ENCODE data around the gene TBC1D24. TPM values are rescaled to one million over a fixed set of nuclear protein-coding genes. Genes with fewer than 3 reads are reported as not detected.

Gene TBC1D24
- total RNA-seq, 1 donor from 2014 or later: 25.0 TPM

DNA sequence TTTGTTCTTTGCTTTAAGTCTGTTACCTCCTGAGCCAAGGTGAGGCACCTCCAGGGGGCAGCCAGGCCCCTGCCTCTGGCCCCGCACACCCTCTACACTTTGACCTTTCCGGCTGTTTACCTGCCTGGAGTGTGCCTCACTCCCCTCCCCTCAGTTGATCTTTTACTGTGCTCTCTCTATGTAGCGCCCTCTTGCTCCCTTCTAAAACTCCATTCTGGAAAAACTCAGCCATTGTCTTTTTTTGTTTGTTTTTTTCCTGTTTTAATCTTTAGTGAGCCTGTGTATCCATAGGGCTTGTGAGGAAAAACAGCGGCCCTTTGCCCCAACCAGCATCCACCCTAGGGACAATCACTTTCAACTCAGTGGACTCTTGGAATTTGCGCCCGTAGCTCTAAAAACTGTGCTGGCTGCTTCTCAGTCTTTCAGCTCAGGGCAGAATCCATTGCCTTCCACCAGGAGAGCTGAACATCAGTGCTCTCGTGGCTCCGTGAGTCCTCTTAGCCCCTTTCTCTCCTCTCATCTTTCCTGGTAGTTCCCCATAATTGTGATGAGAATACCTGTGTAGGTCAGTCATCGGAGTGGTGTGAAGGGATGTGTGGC is 49.5 kb downstream of the TBC1D24 start:
- Mint-ChIP-seq H3K27ac (no peak overlapping the region), H3K36me3 (peaks cover 8% of the 10 kb centered on the region), H3K27me3 (ENCODE audit: low read depth) (no peaks in the 10 kb centered on the region), H3K4me1 (peaks cover 10% of the 10 kb centered on the region), H3K9me3 (no peaks in the 10 kb centered on the region), H3K4me3 (no peak overlapping the region)
- no peak for TF ChIP-seq CTCF (IDR thresholded peaks at IDR 0.05; ENCODE audit: unreplicated experiment)
- no peak for DNase-seq (ENCODE audit: low spot score in 2 of 2, unreplicated experiment in 2 of 2)

- Mint-ChIP-seq H3K4me3 (no peak overlapping the region), H3K9me3 (no peaks in the 10 kb centered on the region)
- no peak for TF ChIP-seq CTCF (IDR thresholded peaks at IDR 0.05; ENCODE audit: unreplicated experiment)
Observed at GRCh38 chr16:2526135-2526534, 51.2 kb downstream of the TBC1D24 start.

GRCh38 chr16:2527071-2527783 is 52.3 kb downstream of the TBC1D24 start:
- TF ChIP-seq CTCF (IDR thresholded peaks at IDR 0.05; ENCODE audit: unreplicated experiment): no peak
- Mint-ChIP-seq H3K4me3 (no peak overlapping the region), H3K36me3 (peaks cover 13% of the 10 kb centered on the region), H3K27ac (no peak overlapping the region), H3K27me3 (ENCODE audit: low read depth) (no peaks in the 10 kb centered on the region), H3K9me3 (no peaks in the 10 kb centered on the region), H3K4me1 (peaks cover 6% of the 10 kb centered on the region)
- DNase-seq (ENCODE audit: low spot score in 2 of 2, unreplicated experiment in 2 of 2): no peak

More at GRCh38 chr16:2526135-2526534, 51.2 kb downstream of the TBC1D24 start:
- H3K36me3 Mint-ChIP-seq: peaks cover 13% of the 10 kb centered on the region
- H3K27ac Mint-ChIP-seq: no peak overlapping the region
- no peaks in the 10 kb centered on the region for H3K27me3 Mint-ChIP-seq (ENCODE audit: low read depth)
- DNase-seq (ENCODE audit: low spot score in 2 of 2, unreplicated experiment in 2 of 2): no peak
- peaks cover 4% of the 10 kb centered on the region for H3K4me1 Mint-ChIP-seq

- no peaks in the 10 kb centered on the region for H3K27me3 Mint-ChIP-seq (ENCODE audit: low read depth)
- no peaks in the 10 kb centered on the region for H3K9me3 Mint-ChIP-seq
- no peak for TF ChIP-seq CTCF (IDR thresholded peaks at IDR 0.05; ENCODE audit: unreplicated experiment)
- peaks cover 10% of the 10 kb centered on the region for H3K4me1 Mint-ChIP-seq
- peaks cover 13% of the 10 kb centered on the region for H3K36me3 Mint-ChIP-seq
- H3K27ac Mint-ChIP-seq: no peak overlapping the region
- H3K4me3 Mint-ChIP-seq: no peak overlapping the region
- no peak for DNase-seq (ENCODE audit: low spot score in 2 of 2, unreplicated experiment in 2 of 2)
Observed at GRCh38 chr16:2527784-2528100, 52.8 kb downstream of the TBC1D24 start.

DNA sequence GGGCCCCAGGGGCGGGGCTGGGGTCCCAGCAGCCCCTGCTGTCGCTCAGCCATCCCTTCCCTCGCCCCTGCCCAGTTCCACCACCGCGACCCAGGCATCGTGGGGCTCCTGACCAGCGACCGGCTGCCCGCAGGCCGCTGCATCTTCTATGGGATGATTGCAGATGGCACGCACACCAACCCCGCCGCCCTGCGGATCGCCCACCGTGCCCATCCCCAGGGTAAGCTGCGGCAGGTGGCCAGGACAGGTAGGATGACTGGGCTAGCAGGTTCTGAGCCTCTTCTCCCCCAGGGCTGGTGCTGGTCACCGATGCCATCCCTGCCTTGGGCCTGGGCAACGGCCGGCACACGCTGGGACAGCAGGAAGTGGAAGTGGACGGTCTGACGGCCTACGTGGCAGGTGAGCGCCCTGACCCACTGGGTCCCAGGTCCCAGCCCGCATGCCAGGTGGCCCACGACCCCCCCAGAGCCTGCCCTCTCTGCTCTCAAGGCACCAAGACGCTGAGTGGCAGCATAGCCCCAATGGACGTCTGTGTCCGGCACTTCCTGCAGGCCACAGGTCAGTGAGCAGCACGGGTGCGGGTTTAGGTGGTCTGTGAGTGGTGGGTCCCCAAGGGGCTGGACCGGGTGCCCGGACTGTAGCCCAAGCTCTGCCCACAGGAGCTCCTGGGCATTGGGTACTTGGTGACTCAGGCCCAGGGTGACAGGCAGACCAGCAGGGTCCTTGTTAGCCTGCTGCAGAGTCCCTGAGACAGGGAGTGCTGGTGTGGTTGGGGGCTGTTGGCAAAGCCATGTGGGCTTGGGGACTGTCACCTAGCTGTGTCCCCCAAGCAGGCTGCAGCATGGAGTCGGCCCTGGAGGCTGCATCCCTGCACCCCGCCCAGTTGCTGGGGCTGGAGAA is 53.5 kb downstream of the TBC1D24 start:
- H3K4me3 Mint-ChIP-seq: no peak overlapping the region
- TF ChIP-seq CTCF (IDR thresholded peaks at IDR 0.05; ENCODE audit: unreplicated experiment): no peak
- H3K9me3 Mint-ChIP-seq: no peaks in the 10 kb centered on the region

More for the DNA sequence above, 53.5 kb downstream of the TBC1D24 start:
- DNase-seq (ENCODE audit: low spot score in 2 of 2, unreplicated experiment in 2 of 2): no peak
- peaks cover 13% of the 10 kb centered on the region for H3K36me3 Mint-ChIP-seq
- no peaks in the 10 kb centered on the region for H3K27me3 Mint-ChIP-seq (ENCODE audit: low read depth)
- H3K27ac Mint-ChIP-seq: no peak overlapping the region
- H3K4me1 Mint-ChIP-seq: peaks cover 12% of the 10 kb centered on the region

All from mesothelial cell of epicardium (in vitro differentiated cells).